ENCODE measurements around the gene REM1. TPM values are rescaled to one million over a fixed set of nuclear protein-coding genes. Genes with fewer than 3 reads are reported as not detected.

Gene REM1
- total and polyA plus RNA-seq, 2 of the 13 experiments (the other 11 are each of a cell fraction or from before 2014, with no cell fraction given), result not detected

DNA sequence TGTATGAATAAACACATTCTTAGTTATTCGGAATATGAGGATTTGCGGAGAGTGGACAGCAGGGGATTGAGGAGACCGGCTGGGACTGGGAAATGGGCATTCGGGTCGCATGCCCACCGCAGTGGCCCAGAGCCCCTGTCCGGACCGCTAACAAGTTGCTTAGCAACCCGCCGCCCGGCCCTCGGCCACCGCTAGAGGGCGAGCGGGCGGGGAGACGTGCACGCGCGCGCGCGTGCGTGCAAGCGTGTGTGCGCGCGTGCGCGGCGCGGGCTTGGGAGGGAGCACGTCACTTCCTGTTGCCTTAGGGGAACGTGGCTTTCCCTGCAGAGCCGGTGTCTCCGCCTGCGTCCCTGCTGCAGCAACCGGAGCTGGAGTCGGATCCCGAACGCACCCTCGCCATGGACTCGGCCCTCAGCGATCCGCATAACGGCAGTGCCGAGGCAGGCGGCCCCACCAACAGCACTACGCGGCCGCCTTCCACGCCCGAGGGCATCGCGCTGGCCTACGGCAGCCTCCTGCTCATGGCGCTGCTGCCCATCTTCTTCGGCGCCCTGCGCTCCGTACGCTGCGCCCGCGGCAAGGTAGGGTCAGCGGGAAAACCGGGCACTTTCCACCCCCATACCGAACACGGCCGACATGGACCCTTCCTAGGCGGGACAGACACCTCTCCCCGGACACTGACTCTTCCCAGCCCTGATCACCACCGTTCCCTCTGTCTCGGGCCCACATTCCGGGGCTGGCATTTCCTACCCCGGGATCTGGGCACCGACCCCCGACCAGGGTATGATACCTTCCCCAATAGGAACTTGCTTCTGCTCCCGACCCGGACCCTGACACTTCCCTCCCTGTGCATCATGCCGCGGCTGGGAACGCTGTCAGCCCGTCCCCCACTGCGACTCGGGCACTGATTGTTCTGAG lies 39.3 kb downstream of the REM1 start, which contains the start of gene HM13 (continued):
- TF ChIP-seq, protein P1, sequence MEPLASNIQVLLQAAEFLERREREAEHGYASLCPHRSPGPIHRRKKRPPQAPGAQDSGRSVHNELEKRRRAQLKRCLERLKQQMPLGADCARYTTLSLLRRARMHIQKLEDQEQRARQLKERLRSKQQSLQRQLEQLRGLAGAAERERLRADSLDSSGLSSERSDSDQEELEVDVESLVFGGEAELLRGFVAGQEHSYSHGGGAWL (CRISPR knock-in tag; IDR thresholded peaks at IDR 0.05), result peak; percentile 98
- peak; percentile 99 for TF ChIP-seq MXD4 (CRISPR knock-in tag; IDR thresholded peaks at IDR 0.05)
- TF ChIP-seq, protein P2, sequence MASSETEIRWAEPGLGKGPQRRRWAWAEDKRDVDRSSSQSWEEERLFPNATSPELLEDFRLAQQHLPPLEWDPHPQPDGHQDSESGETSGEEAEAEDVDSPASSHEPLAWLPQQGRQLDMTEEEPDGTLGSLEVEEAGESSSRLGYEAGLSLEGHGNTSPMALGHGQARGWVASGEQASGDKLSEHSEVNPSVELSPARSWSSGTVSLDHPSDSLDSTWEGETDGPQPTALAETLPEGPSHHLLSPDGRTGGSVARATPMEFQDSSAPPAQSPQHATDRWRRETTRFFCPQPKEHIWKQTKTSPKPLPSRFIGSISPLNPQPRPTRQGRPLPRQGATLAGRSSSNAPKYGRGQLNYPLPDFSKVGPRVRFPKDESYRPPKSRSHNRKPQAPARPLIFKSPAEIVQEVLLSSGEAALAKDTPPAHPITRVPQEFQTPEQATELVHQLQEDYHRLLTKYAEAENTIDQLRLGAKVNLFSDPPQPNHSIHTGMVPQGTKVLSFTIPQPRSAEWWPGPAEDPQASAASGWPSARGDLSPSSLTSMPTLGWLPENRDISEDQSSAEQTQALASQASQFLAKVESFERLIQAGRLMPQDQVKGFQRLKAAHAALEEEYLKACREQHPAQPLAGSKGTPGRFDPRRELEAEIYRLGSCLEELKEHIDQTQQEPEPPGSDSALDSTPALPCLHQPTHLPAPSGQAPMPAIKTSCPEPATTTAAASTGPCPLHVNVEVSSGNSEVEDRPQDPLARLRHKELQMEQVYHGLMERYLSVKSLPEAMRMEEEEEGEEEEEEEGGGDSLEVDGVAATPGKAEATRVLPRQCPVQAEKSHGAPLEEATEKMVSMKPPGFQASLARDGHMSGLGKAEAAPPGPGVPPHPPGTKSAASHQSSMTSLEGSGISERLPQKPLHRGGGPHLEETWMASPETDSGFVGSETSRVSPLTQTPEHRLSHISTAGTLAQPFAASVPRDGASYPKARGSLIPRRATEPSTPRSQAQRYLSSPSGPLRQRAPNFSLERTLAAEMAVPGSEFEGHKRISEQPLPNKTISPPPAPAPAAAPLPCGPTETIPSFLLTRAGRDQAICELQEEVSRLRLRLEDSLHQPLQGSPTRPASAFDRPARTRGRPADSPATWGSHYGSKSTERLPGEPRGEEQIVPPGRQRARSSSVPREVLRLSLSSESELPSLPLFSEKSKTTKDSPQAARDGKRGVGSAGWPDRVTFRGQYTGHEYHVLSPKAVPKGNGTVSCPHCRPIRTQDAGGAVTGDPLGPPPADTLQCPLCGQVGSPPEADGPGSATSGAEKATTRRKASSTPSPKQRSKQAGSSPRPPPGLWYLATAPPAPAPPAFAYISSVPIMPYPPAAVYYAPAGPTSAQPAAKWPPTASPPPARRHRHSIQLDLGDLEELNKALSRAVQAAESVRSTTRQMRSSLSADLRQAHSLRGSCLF (CRISPR knock-in tag; IDR thresholded peaks at IDR 0.05; ENCODE audit: borderline replicate concordance), result peak; percentile 52; the same call in 1 of the 2 replicates
- 0 out of 2 replicates have a peak, but pooled peaks have one; percentile 43 for TF ChIP-seq TOE1 (CRISPR knock-in tag; IDR thresholded peaks at IDR 0.05)
- TF ChIP-seq, protein P3, sequence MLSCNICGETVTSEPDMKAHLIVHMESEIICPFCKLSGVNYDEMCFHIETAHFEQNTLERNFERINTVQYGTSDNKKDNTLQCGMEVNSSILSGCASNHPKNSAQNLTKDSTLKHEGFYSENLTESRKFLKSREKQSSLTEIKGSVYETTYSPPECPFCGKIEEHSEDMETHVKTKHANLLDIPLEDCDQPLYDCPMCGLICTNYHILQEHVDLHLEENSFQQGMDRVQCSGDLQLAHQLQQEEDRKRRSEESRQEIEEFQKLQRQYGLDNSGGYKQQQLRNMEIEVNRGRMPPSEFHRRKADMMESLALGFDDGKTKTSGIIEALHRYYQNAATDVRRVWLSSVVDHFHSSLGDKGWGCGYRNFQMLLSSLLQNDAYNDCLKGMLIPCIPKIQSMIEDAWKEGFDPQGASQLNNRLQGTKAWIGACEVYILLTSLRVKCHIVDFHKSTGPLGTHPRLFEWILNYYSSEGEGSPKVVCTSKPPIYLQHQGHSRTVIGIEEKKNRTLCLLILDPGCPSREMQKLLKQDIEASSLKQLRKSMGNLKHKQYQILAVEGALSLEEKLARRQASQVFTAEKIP (CRISPR knock-in tag; IDR thresholded peaks at IDR 0.05; ENCODE audit: borderline replicate concordance), result no peak
- TF ChIP-seq, protein P4, sequence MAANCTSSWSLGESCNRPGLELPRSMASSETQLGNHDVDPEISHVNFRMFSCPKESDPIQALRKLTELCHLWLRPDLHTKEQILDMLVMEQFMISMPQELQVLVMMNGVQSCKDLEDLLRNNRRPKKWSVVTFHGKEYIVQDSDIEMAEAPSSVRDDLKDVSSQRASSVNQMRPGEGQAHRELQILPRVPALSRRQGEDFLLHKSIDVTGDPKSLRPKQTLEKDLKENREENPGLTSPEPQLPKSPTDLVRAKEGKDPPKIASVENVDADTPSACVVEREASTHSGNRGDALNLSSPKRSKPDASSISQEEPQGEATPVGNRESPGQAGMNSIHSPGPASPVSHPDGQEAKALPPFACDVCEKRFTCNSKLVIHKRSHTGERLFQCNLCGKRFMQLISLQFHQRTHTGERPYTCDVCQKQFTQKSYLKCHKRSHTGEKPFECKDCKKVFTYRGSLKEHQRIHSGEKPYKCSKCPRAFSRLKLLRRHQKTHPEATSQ (CRISPR knock-in tag; IDR thresholded peaks at IDR 0.05; ENCODE audit: borderline replicate concordance), result no peak
- no peak for TF ChIP-seq SRSF4 (IDR thresholded peaks at IDR 0.05; ENCODE audit: low read depth, low read length, poor library complexity, severe bottlenecking)
- TF ChIP-seq ZBTB20 (CRISPR knock-in tag; IDR thresholded peaks at IDR 0.05; ENCODE audit: borderline replicate concordance, low read depth), result peak; percentile 82; the same call in 1 of the 2 replicates
- peak; percentile 90 for TF ChIP-seq ARNTL (CRISPR knock-in tag; IDR thresholded peaks at IDR 0.05)
- TF ChIP-seq ZKSCAN5 (CRISPR knock-in tag; IDR thresholded peaks at IDR 0.05), result no peak
- no peak for TF ChIP-seq ZNF713 (CRISPR knock-in tag; IDR thresholded peaks at IDR 0.05)
- peak; percentile 55; the same call in 1 of the 2 replicates for TF ChIP-seq ZFP1 (CRISPR knock-in tag; IDR thresholded peaks at IDR 0.05)
- TF ChIP-seq KLF16 (CRISPR knock-in tag; IDR thresholded peaks at IDR 0.05), result peak in 1 of 2 experiments; percentile 83; a peak in 2 of 4 replicates
- peak; percentile 87 for TF ChIP-seq HDAC2 (CRISPR knock-in tag; IDR thresholded peaks at IDR 0.05)
- TF ChIP-seq PHB2 (IDR thresholded peaks at IDR 0.05; ENCODE audit: partially characterized antibody), result no peak
- TF ChIP-seq, protein P5, sequence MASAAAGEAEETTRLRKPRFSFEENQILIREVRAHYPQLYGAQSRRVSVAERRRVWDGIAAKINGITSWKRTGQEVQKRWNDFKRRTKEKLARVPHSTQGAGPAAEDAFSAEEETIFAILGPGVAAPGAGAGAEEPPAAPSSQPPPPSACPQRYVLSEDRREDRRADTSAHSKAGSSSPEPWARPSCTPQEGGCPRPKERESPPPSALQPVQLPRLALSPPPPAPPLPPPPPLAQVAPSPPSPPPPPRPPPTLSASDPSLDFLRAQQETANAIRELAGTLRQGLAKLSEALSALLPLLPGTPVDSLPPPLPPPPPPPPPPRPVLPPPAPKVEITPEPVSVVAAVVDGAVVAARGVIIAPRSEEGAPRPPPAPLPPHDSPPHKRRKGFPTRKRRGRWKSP (CRISPR knock-in tag; IDR thresholded peaks at IDR 0.05), result peak; percentile 96
- TF ChIP-seq SRSF1 (optimal IDR thresholded peaks at IDR 0.05; ENCODE audit: low read depth, low read length), result peak; percentile 49
- no peak; the same call in 1 of the 2 replicates for TF ChIP-seq SNAPC2 (CRISPR knock-in tag; IDR thresholded peaks at IDR 0.05)
- peak; percentile 83 for TF ChIP-seq JUND (CRISPR knock-in tag; IDR thresholded peaks at IDR 0.05)

All from HepG2 (cell line).